Renal cortex interstitium (tissue), 11 donors: ENCODE measurements around the gene SLC1A5. TPM values are rescaled to one million over a fixed set of nuclear protein-coding genes. Genes with fewer than 3 reads are reported as not detected.

ENCODE experiments used
- DNase-seq, 11 donors: peaks; one replicate each; pipeline ENCODE4 v3.0.0-alpha.2; 2013; ENCODE audit warnings: low read depth in 9 of 11, low spot score in 4 of 11; ENCODE audit errors: extremely low read depth in 1 of 11
- polyA plus RNA-seq, 3 donors: library from polyadenylated mRNA; unstranded; fragments of 120-200 nt; gene quantifications; one replicate each; pipeline ENCODE4 v1.2.1, GENCODE V29; 2013; ENCODE audit not compliant: insufficient read length in 3 of 3

Gene SLC1A5
- polyA plus RNA-seq, 3 donors, result 42.0 to 48.3 (median 47.6) TPM

DNA sequence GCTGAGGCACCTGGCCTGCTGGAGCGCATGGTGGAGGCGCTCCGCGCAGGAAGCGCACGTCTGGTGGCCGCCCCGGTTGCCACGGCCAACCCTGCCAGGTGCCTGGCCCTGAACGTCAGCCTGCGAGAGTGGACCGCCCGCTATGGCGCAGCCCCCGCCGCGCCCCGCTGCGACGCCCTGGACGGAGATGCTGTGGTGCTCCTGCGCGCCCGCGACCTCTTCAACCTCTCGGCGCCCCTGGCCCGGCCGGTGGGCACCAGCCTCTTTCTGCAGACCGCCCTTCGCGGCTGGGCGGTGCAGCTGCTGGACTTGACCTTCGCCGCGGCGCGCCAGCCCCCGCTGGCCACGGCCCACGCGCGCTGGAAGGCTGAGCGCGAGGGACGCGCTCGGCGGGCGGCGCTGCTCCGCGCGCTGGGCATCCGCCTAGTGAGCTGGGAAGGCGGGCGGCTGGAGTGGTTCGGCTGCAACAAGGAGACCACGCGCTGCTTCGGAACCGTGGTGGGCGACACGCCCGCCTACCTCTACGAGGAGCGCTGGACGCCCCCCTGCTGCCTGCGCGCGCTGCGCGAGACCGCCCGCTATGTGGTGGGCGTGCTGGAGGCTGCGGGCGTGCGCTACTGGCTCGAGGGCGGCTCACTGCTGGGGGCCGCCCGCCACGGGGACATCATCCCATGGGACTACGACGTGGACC lies 32.4 kb downstream of the SLC1A5 start:
- DNase-seq, result no peak

DNA sequence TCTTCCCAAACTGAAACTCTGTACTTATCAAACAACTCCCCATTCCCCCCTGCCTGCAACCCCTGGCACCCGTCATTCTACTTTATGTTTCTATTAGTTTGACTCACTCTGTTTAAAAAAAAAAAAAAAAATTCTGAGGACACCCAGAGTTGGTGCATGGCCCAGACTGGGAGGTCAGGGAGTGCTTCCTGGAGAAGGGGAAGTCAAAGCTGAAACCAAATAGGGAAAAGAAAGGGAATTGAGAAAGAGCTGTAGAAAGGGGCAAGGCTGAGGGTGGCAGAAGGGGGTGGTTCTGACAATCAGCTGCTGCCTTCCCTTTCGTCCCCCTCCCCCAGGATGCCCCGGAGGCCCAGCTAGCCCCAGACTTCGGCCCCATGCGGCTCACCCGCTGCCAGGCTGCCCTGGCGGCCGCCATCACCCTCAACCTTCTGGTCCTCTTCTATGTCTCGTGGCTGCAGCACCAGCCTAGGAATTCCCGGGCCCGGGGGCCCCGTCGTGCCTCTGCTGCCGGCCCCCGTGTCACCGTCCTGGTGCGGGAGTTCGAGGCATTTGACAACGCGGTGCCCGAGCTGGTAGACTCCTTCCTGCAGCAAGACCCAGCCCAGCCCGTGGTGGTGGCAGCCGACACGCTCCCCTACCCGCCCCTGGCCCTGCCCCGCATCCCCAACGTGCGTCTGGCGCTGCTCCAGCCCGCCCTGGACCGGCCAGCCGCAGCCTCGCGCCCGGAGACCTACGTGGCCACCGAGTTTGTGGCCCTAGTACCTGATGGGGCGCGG lies 33.1 kb downstream of the SLC1A5 start:
- DNase-seq, result no peak

DNA sequence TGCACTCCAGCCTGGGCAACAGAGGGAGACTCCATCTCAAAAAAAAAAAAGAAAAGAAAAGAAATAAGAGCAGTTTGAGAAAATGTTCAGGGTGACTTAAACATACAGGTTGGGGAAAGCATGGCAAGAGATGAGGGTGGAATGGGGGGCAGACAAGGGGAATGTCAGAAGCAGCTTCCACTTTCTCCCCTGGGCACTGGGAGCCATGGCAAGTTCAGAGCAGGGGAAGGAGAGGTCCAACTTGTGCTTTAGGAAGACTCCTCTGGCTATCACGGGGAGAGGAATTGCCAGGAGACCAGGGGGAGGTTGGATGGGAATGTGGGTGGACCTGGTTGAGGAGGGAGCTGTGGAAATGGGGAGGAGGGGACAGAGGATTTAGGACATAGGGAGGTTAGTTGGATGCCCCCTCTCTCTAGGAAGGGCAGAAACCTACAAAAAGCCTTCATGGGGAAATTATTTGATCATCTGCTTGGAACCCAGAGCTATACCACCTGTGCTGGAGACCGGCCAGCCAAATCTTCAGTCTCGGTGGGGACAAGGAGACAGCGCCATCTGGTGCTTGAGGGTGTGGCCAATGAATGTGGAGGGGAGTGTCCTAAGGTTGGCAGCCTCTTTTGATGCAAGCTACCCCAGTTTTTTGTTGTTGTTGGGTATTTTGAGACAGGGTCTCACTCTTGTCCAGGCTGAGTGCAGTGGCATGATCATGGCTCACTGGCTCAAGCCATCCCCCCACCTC lies 34.8 kb downstream of the SLC1A5 start:
- DNase-seq, result peak in 1 of 11 donors; percentile 26

DNA sequence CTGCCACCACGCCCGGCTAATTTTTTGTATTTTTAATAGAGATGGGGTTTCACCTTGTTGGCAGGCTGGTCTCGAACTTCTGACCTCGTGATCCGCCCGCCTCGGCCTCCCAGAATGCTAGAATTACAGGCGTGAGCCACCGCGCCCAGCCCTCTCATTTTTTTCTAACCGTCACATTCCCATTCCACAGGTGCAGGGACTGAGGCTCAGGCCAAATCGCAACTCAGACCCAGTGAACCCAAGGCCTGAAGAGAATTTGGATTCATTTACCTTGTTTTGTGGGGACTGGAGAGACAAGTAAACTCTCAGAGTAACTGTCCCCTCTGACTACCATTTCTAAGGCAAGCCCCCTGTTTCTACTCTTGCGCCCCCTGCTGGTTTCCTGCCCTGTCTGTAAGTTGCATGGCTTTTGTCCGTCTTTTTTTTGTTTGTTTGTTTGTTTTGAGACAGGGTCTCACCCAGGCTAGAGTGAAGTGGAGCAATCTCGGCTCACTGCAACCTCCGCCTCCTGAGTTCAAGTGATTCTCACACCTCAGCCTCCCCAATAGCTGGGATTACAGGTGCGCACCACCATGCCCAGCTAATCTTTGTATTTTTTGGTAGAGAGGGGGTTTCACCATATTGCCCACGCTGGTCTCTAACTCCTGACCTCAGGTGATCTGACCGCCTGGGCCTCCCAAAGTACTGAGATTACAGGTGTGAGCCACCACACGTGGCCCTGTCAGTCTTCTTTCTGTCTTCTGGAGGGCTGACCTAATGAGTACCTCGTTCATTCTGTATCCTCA lies 39.9 kb downstream of the SLC1A5 start:
- DNase-seq, result no peak

DNA sequence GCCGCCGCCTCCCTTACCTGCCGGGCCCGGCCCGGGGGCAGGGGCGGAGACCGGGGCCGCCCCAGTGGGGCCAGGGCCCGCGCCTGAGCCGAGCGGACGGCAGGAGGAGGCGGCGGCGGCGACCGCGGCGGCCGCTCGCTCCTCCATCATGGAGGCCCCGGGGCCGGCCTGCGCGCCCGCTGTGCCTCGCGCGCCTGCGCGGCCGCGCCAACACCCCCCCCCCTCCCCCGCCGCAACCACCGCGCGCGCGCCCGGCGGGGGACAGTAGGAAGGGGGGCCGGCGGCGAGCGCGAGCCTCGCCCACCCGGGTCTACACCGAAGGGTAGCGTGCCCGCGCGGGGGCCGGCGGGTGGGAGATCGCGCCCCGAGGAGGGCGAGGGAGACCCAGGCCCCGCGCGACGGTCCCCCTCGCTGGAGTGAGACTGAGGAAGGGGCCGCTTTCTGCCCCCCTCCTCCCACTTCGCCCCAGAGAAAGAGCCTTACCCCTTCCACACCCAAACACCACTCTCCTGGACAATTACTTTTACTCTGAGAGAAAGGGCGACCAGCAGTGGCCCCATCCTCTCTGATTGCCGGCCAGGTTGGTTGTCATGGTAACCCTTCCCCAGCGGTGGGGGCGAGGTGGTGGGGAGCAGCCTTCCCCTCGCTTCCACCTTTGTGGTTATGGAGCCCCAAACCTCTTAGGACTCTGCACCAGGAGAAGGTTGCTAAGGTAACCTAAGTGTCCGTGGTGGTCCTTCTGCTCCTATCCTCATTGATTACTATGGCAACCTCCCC lies 41.9 kb downstream of the SLC1A5 start, which contains the start of gene STRN4:
Gene STRN4, minus strand, starts transcription at position 170 of the 777 bp plus-strand sequence. Its CDS starts 20 bp downstream, at position 150.
- DNase-seq, result peak in 4 of 11 donors; percentile 39 to 63 (median 48)

DNA sequence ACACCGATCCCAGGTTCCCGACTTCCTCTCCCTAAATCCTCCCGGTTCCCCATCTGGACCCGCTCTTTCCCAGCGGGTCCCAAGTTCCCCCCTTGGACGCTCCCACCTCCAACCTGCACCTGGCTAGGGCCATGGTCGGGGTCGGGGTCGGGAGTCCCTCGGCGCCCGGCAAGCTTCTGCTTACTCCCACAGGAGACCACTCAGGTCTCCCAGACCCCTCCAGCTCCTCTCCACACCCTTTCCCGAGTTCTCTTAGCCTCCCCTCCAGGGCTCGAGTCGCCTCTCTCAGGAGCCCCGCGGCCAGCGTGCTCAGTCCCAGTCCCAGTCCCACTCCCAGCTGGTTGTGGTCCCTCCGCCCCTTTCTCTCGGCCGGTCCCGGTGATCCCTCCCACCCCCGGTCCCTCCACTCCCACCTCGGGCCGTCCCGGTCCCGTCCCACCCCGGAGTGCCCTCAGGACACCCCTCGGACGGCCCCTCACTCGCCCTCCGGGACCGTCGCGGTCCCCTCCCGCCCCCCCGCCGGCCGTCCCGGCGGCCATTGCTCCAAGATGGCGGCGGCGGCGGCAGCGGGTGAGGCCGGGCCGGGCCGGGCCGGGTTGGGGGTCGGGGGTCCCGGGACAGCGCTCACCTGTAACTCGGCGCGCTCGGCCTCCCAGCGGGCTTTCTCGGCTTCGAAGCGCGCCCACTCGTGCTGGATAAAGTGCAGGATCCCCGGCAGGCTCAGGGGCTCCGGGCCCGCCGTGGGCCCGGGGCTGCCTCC lies 42.7 kb downstream of the SLC1A5 start, which contains the start of gene FKRP:
Gene FKRP, plus strand, starts transcription at position 537 of the 760 bp plus-strand sequence. CDS start 9,394 bp downstream, outside the sequence.
- DNase-seq, result peak in 1 of 11 donors; percentile 27

DNA sequence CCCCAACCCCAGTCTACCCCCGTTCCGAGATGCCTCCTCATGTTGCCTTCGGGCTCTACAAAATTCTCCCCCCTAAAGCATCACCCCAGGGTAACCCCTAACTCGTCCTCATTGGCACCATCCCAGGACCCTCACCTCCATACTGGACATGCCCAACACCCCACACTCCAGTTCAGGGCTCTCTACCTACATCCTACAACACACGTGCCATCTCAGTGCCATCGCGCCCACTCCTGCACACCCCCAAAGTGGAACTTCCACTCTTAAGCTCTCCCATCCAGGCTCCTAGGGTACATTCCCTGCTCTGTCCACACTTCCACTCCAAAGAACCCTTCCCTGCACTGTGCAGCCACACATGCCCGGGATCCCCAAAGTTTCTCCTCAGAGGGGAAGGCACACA lies 43.4 kb downstream of the SLC1A5 start:
- no peak for DNase-seq

DNA sequence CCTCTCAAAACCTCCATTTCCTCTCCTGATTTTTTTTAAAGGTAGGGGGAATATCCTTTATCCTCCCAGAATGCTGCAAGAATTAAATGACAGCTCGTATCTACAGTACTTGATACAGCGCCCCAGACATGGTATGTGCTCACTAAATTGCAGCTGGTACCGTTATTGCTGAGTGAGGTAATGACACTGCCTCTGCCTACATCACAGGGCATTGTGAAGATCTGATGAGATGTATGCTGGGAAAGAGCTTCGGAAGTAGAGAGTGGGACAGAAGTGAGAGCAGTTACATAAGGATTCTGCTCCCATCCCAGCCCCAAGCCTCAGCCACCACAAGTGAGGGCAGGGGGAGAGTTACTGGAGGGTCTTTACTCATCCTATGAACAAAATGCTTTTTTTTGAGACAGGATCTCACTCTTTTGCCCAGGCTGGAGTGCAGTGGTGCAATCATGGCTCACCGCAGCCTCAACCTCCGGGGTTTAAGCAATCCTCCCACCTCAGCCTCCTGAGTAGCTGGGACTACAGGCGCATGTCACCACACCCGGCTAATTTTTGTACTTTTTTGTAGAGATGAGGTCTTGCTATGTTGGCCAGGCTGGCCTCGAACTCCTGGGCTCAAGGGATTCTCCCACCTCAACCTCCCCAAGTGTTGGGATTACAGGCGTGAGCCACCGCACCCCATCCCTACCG lies 44.2 kb downstream of the SLC1A5 start:
- DNase-seq, result no peak

DNA sequence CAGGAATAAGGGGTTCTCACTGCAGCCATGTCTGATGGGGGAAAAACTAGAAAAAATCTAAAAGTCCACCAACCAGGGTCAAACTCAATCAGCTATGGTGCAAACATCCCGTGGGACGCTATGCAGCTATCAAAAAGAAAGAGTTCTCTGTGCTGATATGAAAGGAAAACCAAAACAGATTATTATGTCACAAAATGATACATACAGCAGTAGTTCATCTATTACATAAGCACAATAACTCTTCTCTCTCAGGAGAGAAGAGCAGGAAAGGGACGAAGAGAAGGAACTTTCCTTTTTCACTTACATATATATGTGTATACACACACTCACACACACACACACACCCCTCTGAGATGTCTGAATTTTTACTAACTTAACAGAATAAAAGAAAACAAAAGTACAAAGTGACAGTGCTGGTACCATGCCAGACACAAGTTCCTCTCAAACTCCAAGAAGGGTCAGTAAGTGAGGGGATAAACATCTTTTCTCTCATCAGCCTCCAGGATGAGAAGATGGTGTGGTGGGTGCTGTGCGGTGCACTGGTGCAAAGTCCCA lies 45.4 kb downstream of the SLC1A5 start:
- DNase-seq, result no peak

DNA sequence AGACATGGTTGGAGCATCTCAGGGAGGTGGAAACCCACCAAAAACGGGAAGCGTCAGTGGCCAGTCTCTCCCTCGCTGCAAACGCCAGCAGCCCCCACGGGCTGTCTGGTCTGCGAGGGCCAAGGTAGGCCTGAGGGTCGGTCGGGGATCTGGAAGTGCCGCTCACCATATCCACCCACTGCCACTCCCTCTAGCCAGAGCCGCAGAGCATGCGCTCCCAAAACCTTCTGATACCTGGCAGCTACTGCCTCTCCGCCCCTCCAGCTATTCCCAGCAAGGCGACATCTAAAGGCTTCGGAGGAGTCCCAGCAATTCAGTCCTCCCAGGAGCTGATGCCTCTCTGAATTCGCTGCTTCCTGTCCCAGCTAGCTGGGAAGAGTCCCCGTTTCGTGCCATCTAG lies 46.9 kb downstream of the SLC1A5 start:
- no peak for DNase-seq

DNA sequence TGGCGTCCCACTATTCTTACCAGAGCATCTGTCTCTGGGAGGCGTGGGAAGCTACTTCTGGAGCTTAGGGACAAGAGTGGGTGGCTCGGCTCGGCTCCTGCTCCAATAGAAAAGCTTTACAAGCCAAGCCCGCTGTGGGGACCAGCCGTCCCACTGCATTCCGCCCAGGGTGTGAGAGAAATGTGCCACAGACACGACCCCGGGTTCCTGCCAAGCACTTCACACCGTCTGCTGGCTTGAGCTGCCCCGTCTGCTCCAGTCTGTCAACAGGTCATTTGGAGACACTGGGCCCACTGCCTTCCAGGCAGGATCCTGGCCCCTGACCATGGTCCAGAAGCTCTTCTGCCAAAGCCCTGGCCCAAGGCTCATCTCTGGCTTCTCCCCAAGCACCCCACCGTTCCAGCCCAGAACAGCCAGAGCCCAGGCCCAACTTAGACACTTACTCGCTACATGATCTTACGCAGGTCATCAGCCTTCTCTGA lies 49.1 kb downstream of the SLC1A5 start:
- no peak for DNase-seq

DNA sequence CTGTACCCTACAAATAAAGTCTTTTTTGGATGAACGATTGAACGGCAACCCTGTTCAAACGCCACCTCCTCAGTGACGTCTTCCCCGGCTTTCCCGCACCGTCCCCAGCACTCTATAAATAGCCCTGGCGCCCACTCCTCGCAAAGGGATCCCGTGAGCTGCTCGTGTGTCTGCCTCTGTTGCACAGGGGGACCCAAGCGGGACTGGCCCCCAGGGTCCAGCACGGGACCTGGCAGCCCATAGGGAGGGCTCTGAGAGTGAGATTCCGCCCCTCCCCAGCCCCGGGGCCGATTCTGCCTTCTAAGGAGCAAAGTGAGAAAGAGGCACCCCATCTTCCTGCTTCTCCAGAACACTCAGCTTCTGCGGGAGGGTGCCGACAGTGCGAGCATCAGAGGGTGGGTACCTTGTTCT lies 50.6 kb downstream of the SLC1A5 start:
- DNase-seq, result no peak

DNA sequence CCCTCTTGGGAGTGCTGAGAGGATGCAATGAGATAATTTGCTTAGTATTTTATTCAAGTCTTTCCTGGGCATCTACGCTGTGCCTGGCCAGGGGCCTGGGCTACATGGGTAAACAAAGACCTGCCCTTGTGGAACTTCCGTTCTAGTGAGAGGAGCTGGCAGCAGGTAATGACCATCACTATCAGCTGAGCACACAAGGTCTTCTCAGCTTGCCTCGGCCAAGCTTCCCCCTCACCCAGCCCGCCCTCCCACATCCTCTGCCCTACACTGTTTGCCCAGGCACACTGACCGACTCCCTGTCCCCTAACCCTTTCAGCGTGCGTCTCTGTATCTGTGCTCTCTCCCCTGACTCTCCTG lies 51.1 kb downstream of the SLC1A5 start:
- no peak for DNase-seq

DNA sequence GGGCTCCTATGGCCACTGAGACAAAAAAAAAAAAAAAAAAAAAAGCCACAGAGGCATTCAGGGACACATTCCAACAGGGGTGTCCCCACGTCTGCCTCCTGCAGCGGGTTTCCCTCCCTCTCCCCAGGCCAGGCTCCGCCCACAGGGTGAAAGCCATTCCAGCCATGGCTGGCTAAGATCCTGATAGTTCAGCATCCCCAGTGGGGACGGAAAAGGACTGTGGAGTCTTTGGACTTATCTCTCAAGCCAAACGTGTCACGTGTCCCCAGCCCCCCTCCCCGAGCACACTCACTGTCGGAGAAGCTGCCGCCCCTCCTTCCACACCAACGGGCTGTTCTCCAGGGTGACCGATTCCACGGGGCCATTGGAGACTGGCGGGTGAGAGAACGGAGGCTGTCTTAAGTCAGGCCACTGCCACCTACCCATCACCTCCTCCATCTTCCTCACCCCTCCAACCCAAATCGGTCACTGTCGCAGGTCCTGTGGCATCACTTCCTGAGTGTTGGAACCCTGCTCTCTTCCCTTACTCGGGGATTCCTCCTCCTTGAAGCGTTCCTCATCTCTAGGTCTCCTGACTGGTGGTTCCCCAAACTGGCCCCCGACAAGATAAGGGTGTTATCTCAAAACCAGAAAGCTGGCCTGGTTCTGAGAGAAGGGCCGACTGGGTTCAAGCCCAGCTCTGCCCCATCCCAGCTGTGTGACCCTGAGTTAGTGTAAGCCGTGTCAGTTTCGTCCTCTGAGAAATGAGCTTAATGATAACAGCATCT lies 51.7 kb downstream of the SLC1A5 start:
- no peak for DNase-seq

DNA sequence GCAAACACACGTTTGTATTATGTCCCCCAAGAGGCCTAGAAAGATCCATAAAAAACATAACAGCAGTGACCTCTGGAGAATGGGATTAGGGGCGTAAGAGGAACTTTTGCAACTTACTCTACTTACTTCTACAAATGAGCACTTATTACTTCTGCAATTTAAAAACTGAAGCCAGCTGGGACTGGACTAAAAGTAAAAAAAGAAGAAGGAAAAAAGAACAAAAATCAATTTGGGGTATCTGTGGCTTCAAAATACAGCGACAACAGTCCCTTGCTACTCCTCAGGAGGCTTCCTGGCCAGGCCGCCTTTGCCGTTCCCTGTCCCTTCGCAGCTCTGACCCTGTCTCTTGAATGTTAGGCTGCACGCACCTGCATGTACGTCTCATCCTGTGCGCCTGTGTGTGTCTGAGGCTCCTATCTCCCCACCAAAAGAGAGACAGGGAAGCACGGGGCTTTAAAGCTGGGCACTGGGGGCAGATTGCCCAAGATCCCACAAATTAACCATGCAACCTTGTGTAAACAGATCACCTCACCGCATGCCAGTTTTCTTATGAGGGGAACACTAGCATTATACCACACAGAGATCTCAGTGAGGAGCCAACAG lies 54.6 kb downstream of the SLC1A5 start:
- DNase-seq, result no peak
